Measurements from ENCODE around the gene NRG3.

GRCh38 chr10:82136103-82136502 is 261.1 kb downstream of the NRG3 start:
- TF ChIP-seq CTCF (IDR thresholded peaks at IDR 0.05) (no peak), POLR2A (IDR thresholded peaks at IDR 0.05) (no peak)
